Measurements from ENCODE around the gene FHOD1. TPM values are rescaled to one million over a fixed set of nuclear protein-coding genes. Genes with fewer than 3 reads are reported as not detected.

FHOD1 gene
- total RNA-seq, 1 experiment from 2014 or later, result 30.4 TPM

DNA sequence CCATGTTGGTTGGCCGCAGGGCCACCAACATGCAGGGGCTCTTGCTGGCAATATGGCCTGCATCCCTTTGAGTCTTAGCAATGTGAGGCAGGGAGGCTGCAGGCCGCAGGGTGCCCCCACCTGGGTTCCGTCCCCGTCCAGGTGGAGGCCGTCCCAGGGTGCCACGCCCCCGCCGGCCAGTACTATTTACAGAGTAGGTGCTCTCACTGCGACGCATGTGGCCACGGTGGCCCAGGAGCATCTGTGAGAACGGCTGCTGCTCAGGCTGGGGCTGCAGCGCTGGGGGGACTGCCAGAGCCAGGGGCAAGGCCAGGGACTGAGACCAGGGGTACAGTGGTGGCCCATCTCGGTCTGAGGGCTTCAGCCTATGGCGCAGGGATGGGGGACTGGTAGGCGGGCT is 67.1 kb downstream of the FHOD1 start:
- no peak for DNase-seq (ENCODE audit: extremely low read depth, low read depth)

DNA sequence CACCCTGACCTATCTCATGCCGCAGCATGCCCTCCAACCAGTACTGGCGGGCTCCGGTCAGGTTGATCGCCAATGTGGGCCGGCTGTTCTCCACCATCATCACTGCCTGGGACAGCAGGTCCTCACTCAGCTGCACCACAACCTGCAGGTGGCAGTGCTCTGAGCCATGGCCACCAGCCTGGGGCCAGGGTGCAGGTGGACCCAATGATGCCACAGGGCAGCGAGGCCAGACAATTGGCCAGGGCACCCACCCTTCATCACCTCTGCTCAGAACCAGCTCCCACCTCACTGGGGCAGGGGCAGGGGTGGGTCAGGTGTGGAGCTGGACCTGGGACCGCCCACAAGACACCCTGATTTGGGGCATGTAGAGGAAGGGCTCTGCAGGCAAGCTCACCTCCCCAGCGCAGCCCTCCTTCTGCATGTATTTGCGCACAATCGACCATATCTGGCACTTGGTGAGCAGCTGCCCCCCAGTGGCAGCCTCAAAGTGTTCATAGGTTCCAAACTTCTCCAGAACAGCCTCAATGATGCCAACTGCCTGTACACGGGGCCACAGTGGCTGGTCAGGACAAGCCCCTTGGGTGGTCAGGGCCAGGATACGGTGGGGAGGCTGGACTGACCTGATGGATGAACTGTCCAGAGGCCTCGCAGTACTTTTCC is 67.7 kb downstream of the FHOD1 start:
- DNase-seq (ENCODE audit: extremely low read depth, low read depth), result no peak

Small RNA genes within 50 kb of the gene (small RNA-seq; reads per million reads assigned to genes)
- gene MIR328, result 0.06 to 1.1 reads per million in 2 experiments

Other genes starting within 250 kb of the FHOD1 start
- 99.5 and 111 TPM in 2 replicates for gene CBFB, start 218.3 kb downstream of the FHOD1 start, total RNA-seq (2014; rRNA removed; shearing (Covaris generic))
- 35.0 and 36.8 TPM in 2 replicates for gene PHAF1, start 137.5 kb downstream of the FHOD1 start, total RNA-seq (2014; rRNA removed; shearing (Covaris generic))
- 14.2 and 15.6 TPM in 2 replicates for gene B3GNT9, start 96.5 kb downstream of the FHOD1 start, total RNA-seq (2014; rRNA removed; shearing (Covaris generic))
- 19.5 and 20.0 TPM in 2 replicates for gene TRADD, start 87.6 kb downstream of the FHOD1 start, total RNA-seq (2014; rRNA removed; shearing (Covaris generic))
- gene FBXL8, start 87.5 kb downstream of the FHOD1 start, total RNA-seq (2014; rRNA removed; shearing (Covaris generic)), result 19.0 and 21.5 TPM in 2 replicates
- gene HSF4, start 82.7 kb downstream of the FHOD1 start, total RNA-seq (2014; rRNA removed; shearing (Covaris generic)), result 52.4 and 58.0 TPM in 2 replicates
- gene NOL3, start 76.9 kb downstream of the FHOD1 start, total RNA-seq (2014; rRNA removed; shearing (Covaris generic)), result 66.3 and 68.2 TPM in 2 replicates
- 9.6 and 10.8 TPM in 2 replicates for gene MATCAP1, start 63.5 kb downstream of the FHOD1 start, total RNA-seq (2014; rRNA removed; shearing (Covaris generic))
- gene EXOC3L1, start 57.3 kb downstream of the FHOD1 start, total RNA-seq (2014; rRNA removed; shearing (Covaris generic)), result not detected in 2 replicates
- 122 TPM in 2 replicates for gene E2F4, start 55.3 kb downstream of the FHOD1 start, total RNA-seq (2014; rRNA removed; shearing (Covaris generic))
- gene ELMO3, start 48.4 kb downstream of the FHOD1 start, total RNA-seq (2014; rRNA removed; shearing (Covaris generic)), result 1.1 and 1.5 TPM in 2 replicates
- gene TMEM208, start 20.4 kb downstream of the FHOD1 start, total RNA-seq (2014; rRNA removed; shearing (Covaris generic)), result 37.7 and 46.9 TPM in 2 replicates
- 0.78 and 0.94 TPM in 2 replicates for gene SLC9A5, start 1.5 kb upstream of the FHOD1 start, total RNA-seq (2014; rRNA removed; shearing (Covaris generic))
- gene PLEKHG4, start 32.1 kb upstream of the FHOD1 start, total RNA-seq (2014; rRNA removed; shearing (Covaris generic)), result 7.1 and 9.1 TPM in 2 replicates
- not detected in 2 replicates for gene KCTD19, start 79.3 kb upstream of the FHOD1 start, total RNA-seq (2014; rRNA removed; shearing (Covaris generic))
- not detected in 2 replicates for gene LRRC36, start 79.3 kb upstream of the FHOD1 start, total RNA-seq (2014; rRNA removed; shearing (Covaris generic))
- gene TPPP3, start 146.0 kb upstream of the FHOD1 start, total RNA-seq (2014; rRNA removed; shearing (Covaris generic)), result 0.84 TPM in 1 of 2 replicates, not detected in the other
- gene ZDHHC1, start 169.0 kb upstream of the FHOD1 start, total RNA-seq (2014; rRNA removed; shearing (Covaris generic)), result 9.9 and 12.6 TPM in 2 replicates
- 0.17 and 1.2 TPM in 2 replicates for gene HSD11B2, start 183.6 kb upstream of the FHOD1 start, total RNA-seq (2014; rRNA removed; shearing (Covaris generic))
- gene ATP6V0D1, start 233.7 kb upstream of the FHOD1 start, total RNA-seq (2014; rRNA removed; shearing (Covaris generic)), result 66.7 and 69.8 TPM in 2 replicates
- gene AGRP, start 236.1 kb upstream of the FHOD1 start, total RNA-seq (2014; rRNA removed; shearing (Covaris generic)), result not detected in 2 replicates

Data from NCI-H460 (cell line).